ENCODE data around the gene CDC37.

DNA sequence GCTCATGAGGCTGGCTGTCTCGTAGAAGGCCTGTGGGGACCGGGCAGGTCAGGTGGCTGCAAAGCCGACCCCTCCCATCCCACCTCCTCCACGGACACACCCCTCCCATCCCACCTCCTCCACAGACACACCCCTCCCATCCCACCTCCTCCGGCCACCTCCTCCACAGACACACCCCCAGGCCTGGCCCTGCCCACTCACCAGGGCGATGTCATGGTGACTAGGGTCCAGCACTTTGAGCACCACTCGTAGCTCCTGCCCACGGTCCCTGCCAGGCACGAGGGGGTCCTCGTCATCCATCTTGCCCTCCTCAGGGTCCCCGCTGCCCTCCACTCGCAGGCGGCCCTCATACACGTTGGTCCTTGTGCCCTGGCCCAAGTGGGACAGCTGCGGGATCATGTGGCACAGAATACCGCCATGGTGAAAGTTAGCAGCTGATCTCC, 41.8 kb downstream of the CDC37 start:
- TF ChIP-seq CTCF (IDR thresholded peaks at IDR 0.05) = no peak
- TF ChIP-seq EZH2 (IDR thresholded peaks at IDR 0.05) = no peak

Measured in neural progenitor cell (in vitro differentiated cells).